Fibroblast of villous mesenchyme (primary cell): Measurements from ENCODE around the gene RD3L. TPM values are rescaled to one million over a fixed set of nuclear protein-coding genes. Genes with fewer than 3 reads are reported as not detected.

Experiments used
- DNase-seq: peaks from one replicate; pipeline ENCODE4 v3.0.0-alpha.2; 2010; ENCODE audit warnings: low read depth
- H3K4me3 ChIP-seq: 2 replicates; pipeline ENCODE4 v1.5.1; 2011; ENCODE audit warnings: low read depth, mild to moderate bottlenecking, low read length
- CTCF ChIP-seq: IDR thresholded peaks from 2 replicates; pipeline ENCODE4 v1.5.1; 2012; ENCODE audit warnings: low read depth, mild to moderate bottlenecking, low read length; ENCODE audit not compliant: insufficient read depth
- total RNA-seq: library from RNA; depleted of rRNA; stranded (reverse); fragments of >200 nt; gene quantifications from 2 replicates; pipeline ENCODE4 v1.2.3, GENCODE V29; 2012

RD3L gene
- total RNA-seq, 1 donor = not detected

GRCh38 chr14:103897075-103897947 is 45.0 kb downstream of the RD3L start:
- H3K4me3 ChIP-seq = no peak overlapping the region
- no peak for DNase-seq
- no peak for TF ChIP-seq CTCF

- DNase-seq = no peak
- H3K4me3 ChIP-seq = no peak overlapping the region
- no peak for TF ChIP-seq CTCF
These were observed 45.8 kb downstream of the RD3L start for GRCh38 chr14:103896578-103896977.

GRCh38 chr14:103894723-103895059 is 47.6 kb downstream of the RD3L start:
- DNase-seq = no peak
- H3K4me3 ChIP-seq = no peak overlapping the region
- no peak for TF ChIP-seq CTCF

GRCh38 chr14:103894034-103894722 is 48.2 kb downstream of the RD3L start:
- H3K4me3 ChIP-seq = no peak overlapping the region
- TF ChIP-seq CTCF = no peak
- no peak for DNase-seq

- H3K4me3 ChIP-seq = no peak overlapping the region
- no peak for TF ChIP-seq CTCF
- no peak for DNase-seq
These were observed 50.1 kb downstream of the RD3L start for GRCh38 chr14:103892247-103892646.

GRCh38 chr14:103891667-103892215 is 50.6 kb downstream of the RD3L start:
- H3K4me3 ChIP-seq = no peak overlapping the region
- DNase-seq = no peak
- no peak for TF ChIP-seq CTCF
